Measurements from ENCODE around the gene HECTD4. TPM values are rescaled to one million over a fixed set of nuclear protein-coding genes. Genes with fewer than 3 reads are reported as not detected.
A peak's percentile ranks its signal among the peaks of the same experiment; 100 is the strongest.

HECTD4 gene
- total RNA-seq, 1 donor from 2014 or later: 22.7 TPM

GRCh38 chr12:112275207-112275606 is 107.0 kb downstream of the HECTD4 start:
- no peaks in the 10 kb centered on the region for H3K36me3 ChIP-seq (ENCODE audit: control insufficient read depth, insufficient read depth, low read length)
- DNase-seq (ENCODE audit: low read depth): no peak
- TF ChIP-seq, protein P1, sequence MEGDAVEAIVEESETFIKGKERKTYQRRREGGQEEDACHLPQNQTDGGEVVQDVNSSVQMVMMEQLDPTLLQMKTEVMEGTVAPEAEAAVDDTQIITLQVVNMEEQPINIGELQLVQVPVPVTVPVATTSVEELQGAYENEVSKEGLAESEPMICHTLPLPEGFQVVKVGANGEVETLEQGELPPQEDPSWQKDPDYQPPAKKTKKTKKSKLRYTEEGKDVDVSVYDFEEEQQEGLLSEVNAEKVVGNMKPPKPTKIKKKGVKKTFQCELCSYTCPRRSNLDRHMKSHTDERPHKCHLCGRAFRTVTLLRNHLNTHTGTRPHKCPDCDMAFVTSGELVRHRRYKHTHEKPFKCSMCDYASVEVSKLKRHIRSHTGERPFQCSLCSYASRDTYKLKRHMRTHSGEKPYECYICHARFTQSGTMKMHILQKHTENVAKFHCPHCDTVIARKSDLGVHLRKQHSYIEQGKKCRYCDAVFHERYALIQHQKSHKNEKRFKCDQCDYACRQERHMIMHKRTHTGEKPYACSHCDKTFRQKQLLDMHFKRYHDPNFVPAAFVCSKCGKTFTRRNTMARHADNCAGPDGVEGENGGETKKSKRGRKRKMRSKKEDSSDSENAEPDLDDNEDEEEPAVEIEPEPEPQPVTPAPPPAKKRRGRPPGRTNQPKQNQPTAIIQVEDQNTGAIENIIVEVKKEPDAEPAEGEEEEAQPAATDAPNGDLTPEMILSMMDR (IDR thresholded peaks at IDR 0.05; ENCODE audit: insufficient read depth, low read length, poor library complexity, severe bottlenecking): no peak
- no peaks in the 10 kb centered on the region for H3K27me3 ChIP-seq (ENCODE audit: control insufficient read depth, insufficient read depth, low read length)
- no peak overlapping the region for H3K4me3 ChIP-seq (ENCODE audit: low read depth, low read length)

DNA sequence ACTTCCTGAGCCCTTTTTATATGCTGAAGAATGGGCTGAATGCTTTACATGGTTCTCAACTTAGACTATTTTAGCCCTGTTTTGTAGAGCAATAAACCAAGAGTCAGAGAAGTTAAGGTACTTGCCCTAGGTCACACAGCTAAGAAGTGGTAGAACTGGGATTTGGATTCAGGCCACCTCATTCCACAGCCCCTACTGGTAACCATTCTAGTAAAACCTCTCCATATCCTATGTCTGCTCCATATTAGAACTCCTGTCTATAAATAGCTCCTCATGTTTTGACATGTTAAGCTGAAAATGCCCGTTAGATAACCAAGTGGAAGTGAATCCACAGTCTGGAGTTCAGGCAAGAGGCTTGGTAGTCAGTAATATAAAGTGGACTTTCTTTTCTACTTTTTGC is 111.6 kb downstream of the HECTD4 start:
- DNase-seq (ENCODE audit: low read depth): no peak
- Histone ChIP-seq H3K4me3 (ENCODE audit: low read depth, low read length) (no peak overlapping the region), H3K27me3 (ENCODE audit: control insufficient read depth, insufficient read depth, low read length) (no peaks in the 10 kb centered on the region), H3K36me3 (ENCODE audit: control insufficient read depth, insufficient read depth, low read length) (no peaks in the 10 kb centered on the region)
- TF ChIP-seq, protein P1 (IDR thresholded peaks at IDR 0.05; ENCODE audit: insufficient read depth, low read length, poor library complexity, severe bottlenecking): no peak

- TF ChIP-seq, protein P1 (IDR thresholded peaks at IDR 0.05; ENCODE audit: insufficient read depth, low read length, poor library complexity, severe bottlenecking): no peak
- Histone ChIP-seq H3K27me3 (ENCODE audit: control insufficient read depth, insufficient read depth, low read length) (no peaks in the 10 kb centered on the region), H3K36me3 (ENCODE audit: control insufficient read depth, insufficient read depth, low read length) (no peaks in the 10 kb centered on the region)
Observed at GRCh38 chr12:112266473-112266872, 115.8 kb downstream of the HECTD4 start.

GRCh38 chr12:112261559-112261958 is 120.7 kb downstream of the HECTD4 start:
- peaks cover 1% of the 10 kb centered on the region for H3K36me3 ChIP-seq (ENCODE audit: control insufficient read depth, insufficient read depth, low read length)
- DNase-seq (ENCODE audit: low read depth): no peak
- TF ChIP-seq, protein P1 (IDR thresholded peaks at IDR 0.05; ENCODE audit: insufficient read depth, low read length, poor library complexity, severe bottlenecking): peak; percentile 27

More at GRCh38 chr12:112266473-112266872, 115.8 kb downstream of the HECTD4 start:
- DNase-seq (ENCODE audit: low read depth): no peak
- no peak overlapping the region for H3K4me3 ChIP-seq (ENCODE audit: low read depth, low read length)

GRCh38 chr12:112258926-112259325 is 123.3 kb downstream of the HECTD4 start:
- Histone ChIP-seq H3K4me3 (ENCODE audit: low read depth, low read length) (no peak overlapping the region), H3K36me3 (ENCODE audit: control insufficient read depth, insufficient read depth, low read length) (peaks cover 1% of the 10 kb centered on the region), H3K27me3 (ENCODE audit: control insufficient read depth, insufficient read depth, low read length) (no peaks in the 10 kb centered on the region)
- no peak for DNase-seq (ENCODE audit: low read depth)
- TF ChIP-seq, protein P1 (IDR thresholded peaks at IDR 0.05; ENCODE audit: insufficient read depth, low read length, poor library complexity, severe bottlenecking): no peak

More at GRCh38 chr12:112261559-112261958, 120.7 kb downstream of the HECTD4 start:
- Histone ChIP-seq H3K27me3 (ENCODE audit: control insufficient read depth, insufficient read depth, low read length) (no peaks in the 10 kb centered on the region), H3K4me3 (ENCODE audit: low read depth, low read length) (no peak overlapping the region)

- no peak overlapping the region for H3K4me3 ChIP-seq (ENCODE audit: low read depth, low read length)
- TF ChIP-seq, protein P1 (IDR thresholded peaks at IDR 0.05; ENCODE audit: insufficient read depth, low read length, poor library complexity, severe bottlenecking): no peak
- peaks cover 1% of the 10 kb centered on the region for H3K36me3 ChIP-seq (ENCODE audit: control insufficient read depth, insufficient read depth, low read length)
- no peaks in the 10 kb centered on the region for H3K27me3 ChIP-seq (ENCODE audit: control insufficient read depth, insufficient read depth, low read length)
- DNase-seq (ENCODE audit: low read depth): no peak
Observed at GRCh38 chr12:112256780-112257179, 125.5 kb downstream of the HECTD4 start.
